ENCODE data around the gene ZDHHC14.

The ZDHHC14 gene

DNA sequence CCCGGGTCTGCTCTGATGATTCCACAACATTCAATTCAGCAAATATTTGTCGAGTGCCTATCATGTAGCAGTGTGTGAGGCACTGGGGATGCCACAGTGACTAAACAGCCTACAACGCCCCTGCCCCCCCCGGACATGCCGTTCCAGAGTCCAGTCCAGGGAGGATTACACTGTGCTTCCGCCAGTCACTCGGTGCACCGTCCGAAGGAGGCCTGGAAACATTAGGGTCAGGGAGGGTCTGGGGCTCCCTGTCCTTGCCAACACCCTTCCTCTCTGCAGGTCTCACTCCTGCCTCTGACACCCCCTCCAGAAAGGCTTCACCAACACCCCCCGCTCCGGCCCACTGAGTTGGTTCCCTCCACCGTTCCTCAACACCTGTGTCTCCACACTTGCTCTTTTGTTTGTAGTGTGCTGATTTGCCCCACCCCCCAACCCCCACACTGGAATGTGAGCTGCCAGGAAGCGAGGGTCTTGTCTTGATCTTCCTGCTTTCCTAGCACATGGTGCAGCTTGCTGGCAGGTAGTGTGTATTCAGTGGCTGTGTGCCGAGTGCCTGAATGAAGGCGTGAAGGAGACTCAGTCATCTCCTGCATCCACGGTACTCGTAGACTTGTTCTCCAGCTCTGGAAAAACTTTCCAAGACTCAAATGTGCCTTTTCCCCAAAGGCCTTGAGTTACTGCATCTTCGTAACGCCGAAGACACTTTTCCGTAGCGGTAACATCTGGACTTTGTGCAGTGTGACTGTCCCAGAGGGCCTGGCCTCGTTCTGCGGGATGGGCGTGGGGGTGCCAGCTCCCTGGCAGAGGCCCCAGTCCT, 150.4 kb downstream of the ZDHHC14 start:
- no peak overlapping the region for H3K27ac ChIP-seq
- TF ChIP-seq ZFX (IDR thresholded peaks at IDR 0.05; ENCODE audit: borderline replicate concordance), result no peak
- TF ChIP-seq, protein P1, sequence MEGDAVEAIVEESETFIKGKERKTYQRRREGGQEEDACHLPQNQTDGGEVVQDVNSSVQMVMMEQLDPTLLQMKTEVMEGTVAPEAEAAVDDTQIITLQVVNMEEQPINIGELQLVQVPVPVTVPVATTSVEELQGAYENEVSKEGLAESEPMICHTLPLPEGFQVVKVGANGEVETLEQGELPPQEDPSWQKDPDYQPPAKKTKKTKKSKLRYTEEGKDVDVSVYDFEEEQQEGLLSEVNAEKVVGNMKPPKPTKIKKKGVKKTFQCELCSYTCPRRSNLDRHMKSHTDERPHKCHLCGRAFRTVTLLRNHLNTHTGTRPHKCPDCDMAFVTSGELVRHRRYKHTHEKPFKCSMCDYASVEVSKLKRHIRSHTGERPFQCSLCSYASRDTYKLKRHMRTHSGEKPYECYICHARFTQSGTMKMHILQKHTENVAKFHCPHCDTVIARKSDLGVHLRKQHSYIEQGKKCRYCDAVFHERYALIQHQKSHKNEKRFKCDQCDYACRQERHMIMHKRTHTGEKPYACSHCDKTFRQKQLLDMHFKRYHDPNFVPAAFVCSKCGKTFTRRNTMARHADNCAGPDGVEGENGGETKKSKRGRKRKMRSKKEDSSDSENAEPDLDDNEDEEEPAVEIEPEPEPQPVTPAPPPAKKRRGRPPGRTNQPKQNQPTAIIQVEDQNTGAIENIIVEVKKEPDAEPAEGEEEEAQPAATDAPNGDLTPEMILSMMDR (IDR thresholded peaks at IDR 0.05), result no peak

DNA sequence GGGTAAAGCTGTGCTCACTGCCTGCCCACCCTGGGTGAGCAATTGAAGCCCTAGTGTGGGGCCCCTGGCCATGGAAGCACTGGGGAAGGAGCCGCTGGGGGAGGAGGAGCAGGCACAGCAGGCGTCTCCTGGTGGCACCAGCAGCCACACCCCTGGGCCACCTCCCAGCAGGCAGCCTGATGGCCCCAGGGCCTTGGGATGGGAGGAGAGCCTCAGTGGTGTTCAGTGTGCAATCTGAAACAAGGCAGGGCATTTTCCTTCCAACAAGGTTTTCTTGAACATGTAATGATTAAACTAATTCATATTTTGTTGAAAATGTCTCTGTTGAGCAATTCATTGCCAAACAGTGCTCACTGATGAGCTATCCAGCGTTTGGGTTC, 151.0 kb downstream of the ZDHHC14 start:
- H3K27ac ChIP-seq, result no peak overlapping the region
- TF ChIP-seq, protein P1 (IDR thresholded peaks at IDR 0.05), result no peak
- no peak for TF ChIP-seq ZFX (IDR thresholded peaks at IDR 0.05; ENCODE audit: borderline replicate concordance)

DNA sequence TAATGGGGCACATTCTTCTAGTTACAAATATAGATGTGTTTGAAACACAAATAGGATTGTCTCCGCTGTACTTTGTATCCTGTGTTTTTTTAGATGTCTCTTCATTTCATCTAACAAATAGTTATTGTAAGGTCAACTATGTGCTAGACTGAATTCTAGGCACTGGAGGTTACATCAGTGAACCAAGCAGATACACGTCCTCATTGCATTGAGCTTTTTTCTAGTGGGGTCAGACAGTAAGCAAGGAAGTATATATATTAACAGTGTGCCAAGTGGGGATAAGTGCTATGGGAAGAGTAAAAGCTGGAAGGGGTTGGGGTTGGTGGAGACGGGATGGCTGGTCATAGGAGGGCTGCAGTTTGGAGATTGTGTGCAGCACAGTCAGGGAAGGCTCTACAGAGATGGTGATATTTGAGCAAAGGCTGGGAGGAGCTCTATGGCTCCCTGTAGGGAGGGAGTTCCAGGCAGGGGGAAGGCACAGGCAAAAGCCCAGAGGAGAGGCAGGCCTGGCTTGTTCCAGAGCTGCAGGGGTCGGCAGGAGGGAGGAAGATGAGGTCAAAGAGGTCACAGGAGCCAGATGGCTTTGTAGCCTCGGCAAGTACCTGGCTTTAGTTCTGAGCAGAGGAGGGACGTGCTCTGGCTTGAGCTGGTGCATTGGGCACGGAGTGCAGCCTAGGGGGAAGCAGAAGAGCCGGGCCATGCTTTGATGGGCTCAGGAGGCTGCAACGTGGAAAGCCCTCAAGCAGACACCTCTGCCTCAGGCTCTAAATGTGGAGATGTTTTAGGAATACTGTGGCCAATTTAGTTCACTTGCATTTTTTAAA, 152.3 kb downstream of the ZDHHC14 start:
- H3K27ac ChIP-seq, result no peak overlapping the region
- TF ChIP-seq, protein P1 (IDR thresholded peaks at IDR 0.05), result no peak
- TF ChIP-seq ZFX (IDR thresholded peaks at IDR 0.05; ENCODE audit: borderline replicate concordance), result no peak

DNA sequence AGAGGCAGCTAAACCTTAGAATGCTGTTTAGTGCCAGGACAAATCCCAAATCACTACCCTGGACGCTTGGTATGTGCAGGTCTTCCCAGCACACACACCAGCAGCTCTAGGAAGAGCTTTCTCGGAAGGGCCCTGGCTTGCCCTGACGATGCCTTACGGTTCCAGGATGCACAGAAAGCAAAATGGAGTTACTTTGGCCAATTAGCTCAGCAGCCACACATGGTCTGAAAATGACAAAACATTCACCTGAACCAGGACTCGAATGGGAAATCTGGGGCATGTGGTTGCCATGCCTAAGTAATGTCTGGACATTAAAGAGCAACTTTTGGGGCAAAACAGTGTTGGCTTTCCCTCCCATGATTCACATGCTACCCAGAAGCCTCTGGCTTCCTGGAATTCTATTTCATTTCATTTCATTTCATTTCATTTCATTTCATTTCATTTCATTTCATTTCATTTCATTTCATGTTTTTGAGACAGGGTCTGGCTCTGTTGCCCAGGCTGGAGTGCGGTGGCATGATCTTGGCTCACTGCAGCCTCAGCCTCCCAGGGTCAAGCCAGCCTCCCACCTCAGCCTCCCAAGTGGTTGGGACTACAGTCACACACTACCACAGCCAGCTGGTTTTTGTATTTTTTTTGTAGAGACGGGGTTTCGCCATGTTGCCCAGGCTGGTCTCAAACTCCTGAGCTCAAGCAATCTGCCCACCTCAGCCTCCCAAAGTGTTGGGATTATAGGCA, 153.3 kb downstream of the ZDHHC14 start:
- H3K27ac ChIP-seq, result no peak overlapping the region
- TF ChIP-seq, protein P1 (IDR thresholded peaks at IDR 0.05), result no peak
- TF ChIP-seq ZFX (IDR thresholded peaks at IDR 0.05; ENCODE audit: borderline replicate concordance), result no peak

DNA sequence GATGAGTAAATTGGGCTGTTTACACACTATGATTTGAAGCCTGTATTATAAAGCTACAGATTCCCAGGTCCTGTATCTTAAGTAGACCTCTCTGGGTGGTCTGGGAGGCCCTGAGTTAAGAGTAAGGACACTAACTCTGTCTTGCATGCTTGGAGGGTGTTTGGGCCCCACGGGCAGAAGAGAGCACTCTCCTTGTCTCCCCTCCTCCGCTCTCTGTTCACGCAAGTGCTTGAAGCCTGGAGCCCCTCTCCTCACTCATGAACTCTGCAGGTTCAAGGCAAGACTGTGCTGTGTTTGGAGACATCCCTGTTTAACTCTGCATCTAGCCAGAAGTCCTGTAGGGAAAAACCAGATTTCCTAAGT, 154.0 kb downstream of the ZDHHC14 start:
- no peak overlapping the region for H3K27ac ChIP-seq
- TF ChIP-seq ZFX (IDR thresholded peaks at IDR 0.05; ENCODE audit: borderline replicate concordance), result no peak
- TF ChIP-seq, protein P1 (IDR thresholded peaks at IDR 0.05), result no peak

DNA sequence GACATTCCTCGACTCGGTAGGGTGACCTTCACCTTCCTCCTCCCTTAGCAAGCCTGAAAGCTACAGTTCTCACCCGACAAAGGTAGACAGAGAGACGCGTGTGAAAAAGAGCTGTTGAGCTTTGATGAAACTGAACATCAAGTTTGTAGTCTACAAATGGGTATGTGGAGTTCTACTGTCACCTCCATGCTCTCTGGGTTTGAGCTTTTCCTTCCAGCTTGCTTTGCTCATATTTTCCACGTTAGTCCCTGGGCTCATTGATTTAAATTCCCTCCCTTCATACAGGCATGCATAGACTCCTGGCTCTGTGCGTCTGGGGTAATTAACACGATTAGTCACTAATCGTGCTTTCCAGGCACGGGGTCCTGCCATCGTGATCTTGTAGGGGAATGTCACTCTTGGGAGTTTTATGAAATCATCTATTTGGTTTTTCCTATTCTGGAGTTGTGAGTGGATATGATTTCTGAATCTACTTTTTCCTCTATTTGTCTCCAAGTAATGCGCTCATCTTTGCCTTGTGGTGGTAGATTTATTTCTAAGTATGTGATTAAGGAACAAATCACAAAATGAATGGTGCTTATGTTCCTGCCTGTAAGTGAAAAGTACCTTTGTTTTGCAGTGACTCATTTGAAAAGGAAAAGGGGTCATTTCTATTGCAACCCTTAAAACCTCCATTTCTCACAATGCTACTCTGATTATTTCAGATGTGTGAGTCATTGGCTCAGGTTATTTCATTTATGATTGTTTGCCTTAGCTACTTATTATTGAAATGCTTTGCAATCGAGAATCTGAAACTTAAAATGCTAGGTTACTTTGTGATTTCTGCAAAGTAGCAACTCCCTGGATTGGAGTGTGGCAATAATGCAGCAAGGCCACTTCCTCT, 154.6 kb downstream of the ZDHHC14 start:
- TF ChIP-seq ZFX (IDR thresholded peaks at IDR 0.05; ENCODE audit: borderline replicate concordance), result no peak
- TF ChIP-seq, protein P1 (IDR thresholded peaks at IDR 0.05), result no peak
- no peak overlapping the region for H3K27ac ChIP-seq

Measured in 22Rv1 (cell line).